HG02870 (cell line): Measurements from ENCODE around the gene SLC25A27.
A peak's percentile ranks its signal among the peaks of the same experiment; 100 is the strongest.
"Not testable (repeated sequence)": the region's sequence is repeated elsewhere in the genome, so short reads cannot be mapped to it uniquely, and the experiment has no call there.

Experiments used
- ATAC-seq: cut with Tn5 transposase; IDR thresholded peaks from one replicate; pipeline ENCODE4 v1.9.1; 2021; ENCODE audit warnings: mild to moderate bottlenecking, moderate library complexity; ENCODE audit not compliant: unreplicated experiment

Gene SLC25A27

GRCh38 chr6:46652603-46653438 lies at the start of gene SLC25A27, which contains the start of gene CYP39A1:
SLC25A27 (plus strand) TSS chr6:46652975; CDS start chr6:46653193, 218 bp downstream.
CYP39A1 (minus strand) TSS chr6:46652818; CDS start chr6:46652582, 236 bp downstream.
- peak; percentile 100 for ATAC-seq

DNA sequence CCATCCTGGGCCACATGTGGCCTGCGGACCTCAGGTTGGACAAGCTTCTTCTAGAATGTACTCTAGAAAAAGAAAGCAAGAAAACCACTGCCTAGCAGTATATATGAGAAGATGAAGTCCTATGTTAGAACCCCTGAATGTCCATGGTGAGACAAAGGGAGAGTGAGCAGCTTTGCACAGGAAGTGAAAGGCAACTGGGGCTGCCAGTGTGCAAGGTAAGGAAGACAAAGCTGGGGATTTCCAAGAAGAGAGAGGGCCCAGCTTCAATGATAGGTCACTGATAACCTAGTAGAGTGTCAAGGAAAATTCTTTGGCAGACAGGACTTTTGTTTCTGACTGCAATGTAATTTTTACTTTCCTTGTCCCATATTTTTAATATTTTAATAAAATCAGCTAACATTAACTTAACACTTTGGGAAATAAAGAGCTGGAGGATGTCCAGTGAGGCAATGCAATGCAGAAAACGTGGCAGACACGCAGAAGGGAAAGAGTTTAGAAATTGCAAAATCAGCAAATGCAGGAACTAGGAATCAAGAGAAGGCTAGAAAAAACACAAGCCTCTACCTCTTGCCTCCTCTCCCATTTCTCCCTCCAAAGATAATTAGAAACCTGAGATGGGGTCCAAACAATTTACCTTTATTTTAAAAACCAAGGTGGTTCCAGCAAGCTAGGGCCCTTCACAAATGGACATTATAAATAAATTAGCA lies 47.5 kb upstream of the SLC25A27 start:
- peak; percentile 69 for ATAC-seq

- no peak for ATAC-seq
These were observed 46.4 kb upstream of the SLC25A27 start for GRCh38 chr6:46606338-46606737.

DNA sequence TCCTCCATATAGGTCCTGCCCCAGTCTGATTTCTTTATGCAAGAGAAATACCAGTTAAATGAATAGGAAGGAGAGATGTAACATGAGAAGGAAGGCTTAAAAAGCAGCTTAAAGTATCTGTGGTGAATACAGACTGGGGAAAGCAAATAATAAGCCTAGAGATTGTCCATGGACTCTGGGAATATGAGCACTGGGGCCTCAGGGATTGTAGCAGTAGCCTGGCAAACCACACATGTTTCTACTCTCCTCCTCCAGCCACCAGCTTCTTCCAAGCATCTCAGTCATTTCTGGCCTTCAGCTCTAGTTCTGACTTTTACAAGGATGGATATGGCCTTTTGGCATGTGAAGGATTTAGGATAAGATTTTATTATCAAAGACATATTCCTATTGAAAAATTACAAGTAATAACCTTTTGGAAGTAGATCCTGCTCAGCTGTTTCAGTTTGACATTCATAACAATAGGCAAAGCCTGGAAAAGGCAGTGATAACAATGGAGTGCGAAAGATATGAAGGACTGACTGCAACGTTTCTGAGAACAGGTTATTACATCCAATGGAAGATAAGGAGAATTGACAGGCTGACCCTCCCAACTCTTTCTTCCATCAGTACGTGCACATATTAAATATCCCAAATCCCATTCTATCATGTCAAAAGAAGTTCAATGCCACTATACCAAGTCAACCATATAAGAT lies 41.8 kb upstream of the SLC25A27 start:
- ATAC-seq, result no peak

GRCh38 chr6:46612645-46613044 lies 40.1 kb upstream of the SLC25A27 start:
- no peak for ATAC-seq

DNA sequence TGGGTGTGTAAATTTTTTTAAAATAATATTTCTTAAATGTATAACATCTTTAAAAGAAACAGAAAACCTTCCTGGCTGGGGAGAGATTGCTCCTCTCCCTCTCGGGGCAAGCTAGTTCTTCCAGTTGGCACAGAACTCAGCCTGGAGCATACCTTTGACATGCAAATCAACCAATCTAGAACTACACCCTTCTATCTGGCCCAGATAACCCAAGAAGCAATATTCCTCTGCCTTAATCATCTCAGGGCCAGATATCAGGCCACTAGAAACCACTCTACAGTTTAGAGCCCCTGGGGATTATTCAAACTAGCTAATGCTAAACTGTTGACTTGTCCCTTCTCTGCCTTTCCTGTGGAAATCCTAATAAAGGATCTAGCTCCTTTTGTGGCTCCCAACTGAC lies 34.0 kb upstream of the SLC25A27 start:
- no peak for ATAC-seq

GRCh38 chr6:46626228-46626909 lies 26.4 kb upstream of the SLC25A27 start:
- ATAC-seq, result peak; percentile 75

DNA sequence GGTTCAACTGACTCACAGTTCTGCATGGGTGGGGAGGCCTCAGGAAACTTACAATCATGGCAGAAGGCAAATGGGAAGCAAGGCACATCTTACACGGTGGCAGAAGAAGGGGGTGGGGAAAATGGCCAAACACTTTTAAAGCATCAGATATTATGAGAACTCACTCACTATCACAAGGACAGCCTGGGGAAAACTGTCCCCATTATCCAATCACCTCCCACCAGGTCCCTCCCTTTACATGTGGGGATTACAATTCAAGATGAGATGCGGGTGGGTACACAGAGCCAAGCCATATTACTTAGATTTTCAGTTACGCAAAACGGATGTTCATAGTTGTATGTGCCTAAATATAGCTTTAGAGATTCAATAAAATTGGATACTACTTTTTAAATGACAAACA lies 25.8 kb upstream of the SLC25A27 start:
- ATAC-seq, result no peak

GRCh38 chr6:46628498-46628897 lies 24.3 kb upstream of the SLC25A27 start:
- no peak for ATAC-seq

DNA sequence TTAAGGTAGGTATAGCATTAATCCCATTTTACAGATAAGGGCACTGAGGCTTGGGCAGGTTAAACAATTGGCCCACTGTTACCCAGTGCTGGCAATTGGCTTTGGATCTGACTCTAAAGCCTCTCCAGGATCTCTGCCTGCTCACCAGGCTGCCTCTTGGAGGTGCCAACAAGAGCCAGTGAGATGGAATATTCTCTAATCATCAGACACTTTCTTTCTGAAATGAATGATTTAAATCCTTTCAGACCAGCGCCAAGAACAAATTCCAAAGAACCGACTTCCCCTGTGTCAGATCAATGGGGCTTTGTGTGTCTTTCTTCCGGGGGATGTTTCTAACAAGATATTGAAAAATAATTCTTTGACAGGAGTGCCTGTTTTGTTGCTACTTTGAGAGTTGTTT lies 23.8 kb upstream of the SLC25A27 start:
- no peak for ATAC-seq

GRCh38 chr6:46629691-46630090 lies 23.1 kb upstream of the SLC25A27 start:
- no peak for ATAC-seq

DNA sequence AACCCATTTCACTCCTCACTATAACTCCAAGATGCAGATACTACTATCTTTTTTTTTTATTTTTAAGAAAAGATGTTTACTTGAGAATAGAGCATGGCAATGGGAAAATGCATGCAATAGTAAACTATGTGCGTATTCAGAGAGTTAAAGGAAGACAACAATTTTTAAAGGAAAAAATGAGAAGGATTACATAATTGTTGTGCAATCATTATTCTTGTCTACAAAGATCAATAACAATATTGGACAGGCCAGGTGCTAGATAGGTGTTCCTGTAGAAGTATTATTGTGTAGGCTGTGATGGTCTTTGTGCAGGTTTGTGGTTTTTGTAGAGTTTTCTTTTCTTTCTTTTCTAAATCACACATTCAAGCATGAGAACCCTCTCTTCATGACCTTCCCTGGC lies 20.7 kb upstream of the SLC25A27 start:
- no peak for ATAC-seq

DNA sequence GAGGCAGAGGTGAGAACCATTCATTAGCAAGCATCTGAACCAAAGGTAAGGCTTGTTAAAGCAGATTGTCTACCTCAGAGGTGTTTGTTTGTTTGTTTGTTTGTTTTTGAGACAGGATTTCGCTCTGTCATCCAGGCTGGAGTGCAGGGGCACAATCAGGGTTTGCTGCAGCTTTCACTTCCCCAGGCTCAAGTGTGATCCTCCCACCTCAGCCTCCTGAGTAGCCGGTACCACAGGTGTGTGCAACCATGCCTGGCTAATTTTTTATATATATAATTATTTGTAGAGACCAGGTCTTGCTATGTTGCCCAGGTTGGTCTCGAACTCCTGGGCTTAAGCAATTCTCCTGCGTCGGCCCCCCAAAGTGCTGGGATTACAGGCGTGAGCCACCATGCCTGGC lies 17.3 kb upstream of the SLC25A27 start:
- ATAC-seq, result no peak

DNA sequence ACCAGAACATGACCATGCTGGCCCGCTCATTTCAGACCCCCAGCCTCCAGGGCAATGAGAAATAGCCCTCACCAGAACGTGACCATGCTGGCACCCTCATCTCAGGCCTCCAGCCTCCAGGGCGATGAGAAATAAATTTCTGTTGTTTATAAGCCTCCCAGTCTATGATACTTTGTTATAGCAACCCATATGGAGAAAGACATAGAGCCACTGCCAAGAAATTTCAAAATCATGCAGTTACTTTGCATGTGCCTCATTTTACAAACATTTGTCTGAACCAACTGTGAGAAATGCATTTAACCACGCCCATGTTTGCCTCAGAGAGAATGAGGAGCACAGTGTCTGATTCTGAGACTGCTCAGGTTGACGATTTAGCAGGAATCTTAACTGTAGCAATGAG lies 15.6 kb upstream of the SLC25A27 start:
- ATAC-seq, result no peak

GRCh38 chr6:46637933-46638332 lies 14.8 kb upstream of the SLC25A27 start:
- no peak for ATAC-seq

- no peak for ATAC-seq
These were observed 14.1 kb upstream of the SLC25A27 start for GRCh38 chr6:46638650-46639049.

DNA sequence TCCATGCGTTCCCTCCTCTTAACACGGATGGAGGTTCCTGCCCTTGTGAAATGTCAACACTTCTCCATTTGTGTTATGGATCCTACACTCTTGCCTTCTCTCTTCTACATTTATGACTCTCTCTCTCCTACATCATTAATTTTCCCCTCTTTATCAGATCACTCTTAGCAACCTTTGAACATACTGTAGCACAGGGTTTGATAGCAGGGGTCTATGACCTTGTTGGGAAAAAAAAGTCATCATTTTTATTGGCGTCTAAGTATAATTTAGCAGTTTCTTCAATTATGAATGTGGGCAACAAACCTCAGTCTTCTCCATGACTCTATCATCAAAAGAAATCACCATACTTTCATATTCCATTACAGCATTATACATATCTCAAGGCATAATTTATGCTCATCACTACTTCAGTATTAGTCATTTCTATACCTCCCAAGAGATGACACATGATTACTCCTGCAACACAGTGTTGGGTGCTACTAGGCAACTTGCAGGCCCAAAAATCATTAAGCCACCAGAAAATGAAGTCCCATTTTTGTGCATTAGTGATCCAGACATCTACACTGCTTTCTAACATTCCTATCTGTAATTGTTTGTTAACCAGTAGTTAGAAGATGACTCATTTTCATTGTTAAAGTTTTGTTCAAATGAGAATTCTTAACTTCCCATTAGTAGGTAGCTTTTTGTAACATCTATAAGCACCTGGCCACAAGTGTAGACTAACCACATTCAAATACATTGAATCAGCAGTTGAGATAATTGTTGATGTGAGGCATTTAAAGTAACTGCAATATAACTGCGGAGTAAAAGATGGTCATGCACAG lies 9.6 kb upstream of the SLC25A27 start:
- no peak for ATAC-seq

- no peak for ATAC-seq
These were observed 7.5 kb upstream of the SLC25A27 start for GRCh38 chr6:46645265-46645664.

GRCh38 chr6:46648108-46648507 lies 4.7 kb upstream of the SLC25A27 start:
- not testable (repeated sequence) for ATAC-seq

DNA sequence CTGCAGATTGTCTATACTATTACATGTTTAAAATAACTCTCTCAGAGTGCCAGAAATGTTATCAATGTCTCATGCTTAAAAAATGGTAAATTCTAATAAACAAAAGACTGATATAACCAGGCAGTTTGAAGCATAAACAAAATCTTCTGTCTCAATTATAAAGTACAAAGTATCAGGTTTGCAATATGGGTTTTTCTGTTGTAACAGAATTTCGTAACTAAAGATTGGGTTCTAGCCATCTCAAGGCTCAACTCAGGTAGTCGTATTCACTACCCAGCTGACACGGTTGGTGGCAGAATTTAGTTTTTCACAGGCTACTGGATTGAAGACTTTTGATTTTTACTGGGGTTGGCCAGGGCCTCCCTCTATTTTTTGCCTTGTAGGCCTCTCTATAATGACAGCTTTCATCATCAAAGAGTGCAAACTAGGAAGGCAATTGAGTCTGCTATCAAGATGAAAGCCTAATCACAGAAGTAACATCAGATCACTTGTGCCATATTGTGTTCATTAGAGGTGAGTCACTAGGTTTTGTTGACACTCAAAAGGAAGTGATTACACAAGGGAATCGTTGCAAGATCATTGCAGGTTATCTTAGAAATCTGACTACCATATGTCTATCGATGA lies 3.8 kb upstream of the SLC25A27 start:
- no peak for ATAC-seq
